ENCODE data around the gene PCMT1. TPM values are rescaled to one million over a fixed set of nuclear protein-coding genes. Genes with fewer than 3 reads are reported as not detected.

Gene PCMT1
- total RNA-seq, 2 experiments from 2014 or later, result 14.4 to 15.7 TPM

- intact Hi-C loops (cut with DNase I, micrococcal nuclease), result loop anchor here (5.0 to 10.0 kb wide), 2 partner anchors 201 to 293 kb away; partner anchors contain the start of gene RAET1G (in 2 of the 2)
- H3K36me3 Mint-ChIP-seq (ENCODE audit: low read depth), result peaks cover 31% of the 10 kb centered on the region
- peak overlapping the region; percentile 10 for H3K27ac Mint-ChIP-seq
- Histone ChIP-seq H3K36me3 (ENCODE audit: insufficient read depth, low read length) (peaks cover 15% of the 10 kb centered on the region), H3K4me1 (ENCODE audit: insufficient read depth, low read length) (peaks cover 8% of the 10 kb centered on the region), H3K27ac (ENCODE audit: low read depth in 1 of 2, low read length in 2 of 2) (no peak overlapping the region), H3K4me3 (ENCODE audit: low read length) (no peak overlapping the region), H3K9me3 (ENCODE audit: control insufficient read depth in 1 of 2, insufficient read depth in 1 of 2, low read length in 2 of 2) (no peaks in the 10 kb centered on the region), H3K27me3 (ENCODE audit: control insufficient read depth in 1 of 2, insufficient read depth in 2 of 2, low read length in 2 of 2) (no peaks in the 10 kb centered on the region)
- peak; percentile 78 for TF ChIP-seq CTCF (IDR thresholded peaks at IDR 0.05)
- ChIA-PET CTCF (interaction anchor here (1.2 kb wide), 1 partner anchor 23 kb away, joined by 5 read pairs; the partner anchor contains the start of gene NUP43), POLR2A (interaction anchor here (1.4 kb wide), 1 partner anchor 26 kb away, joined by 3 read pairs; the partner anchor contains the start of gene PCMT1)
- H3K4me3 Mint-ChIP-seq, result no peak overlapping the region
- peaks cover 25% of the 10 kb centered on the region for H3K4me1 Mint-ChIP-seq (ENCODE audit: low read depth)
- ATAC-seq (ENCODE audit: poor library complexity), result peak; percentile 92
- DNase-seq, result peak in 11 of 14 experiments; percentile 16 to 78 (median 38)
- no peaks in the 10 kb centered on the region for H3K9me3 Mint-ChIP-seq
- no peaks in the 10 kb centered on the region for H3K27me3 Mint-ChIP-seq
Observed at GRCh38 chr6:149723771-149724417, 25.6 kb upstream of the PCMT1 start.

DNA sequence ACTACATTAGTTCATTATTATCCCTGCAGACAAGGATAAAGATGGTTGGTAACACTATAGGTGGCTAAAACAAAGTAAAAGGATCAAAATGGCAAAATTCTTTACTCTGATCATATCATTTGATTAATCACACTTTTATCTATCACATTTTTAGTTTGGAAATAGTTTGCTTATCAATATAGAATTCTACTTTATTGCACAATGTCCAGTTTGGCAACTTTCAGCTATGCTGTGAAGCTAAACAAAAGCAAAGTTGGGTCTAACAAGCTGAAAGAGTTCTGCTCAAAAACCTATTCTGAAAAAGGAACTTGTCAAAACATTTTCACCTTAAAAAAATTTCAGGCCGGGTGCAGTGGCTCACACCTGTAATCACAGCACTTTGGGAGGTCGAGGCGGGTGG is 23.8 kb upstream of the PCMT1 start:
- Mint-ChIP-seq H3K27me3 (no peaks in the 10 kb centered on the region), H3K4me1 (ENCODE audit: low read depth) (peaks cover 19% of the 10 kb centered on the region), H3K4me3 (no peak overlapping the region), H3K36me3 (ENCODE audit: low read depth) (peaks cover 50% of the 10 kb centered on the region), H3K9me3 (no peaks in the 10 kb centered on the region), H3K27ac (no peak overlapping the region)
- ATAC-seq (ENCODE audit: poor library complexity) (no peak), DNase-seq (no peak)
- Histone ChIP-seq H3K36me3 (ENCODE audit: insufficient read depth, low read length) (peaks cover 32% of the 10 kb centered on the region), H3K4me1 (ENCODE audit: insufficient read depth, low read length) (peaks cover 10% of the 10 kb centered on the region), H3K27ac (ENCODE audit: low read depth in 1 of 2, low read length in 2 of 2) (no peak overlapping the region), H3K4me3 (ENCODE audit: low read length) (no peak overlapping the region), H3K9me3 (ENCODE audit: control insufficient read depth in 1 of 2, insufficient read depth in 1 of 2, low read length in 2 of 2) (no peaks in the 10 kb centered on the region), H3K27me3 (ENCODE audit: control insufficient read depth in 1 of 2, insufficient read depth in 2 of 2, low read length in 2 of 2) (no peaks in the 10 kb centered on the region)
- intact Hi-C loops (cut with DNase I, micrococcal nuclease), result loop anchor here (10.0 kb wide), 1 partner anchor 199 kb away; the partner anchor contains the start of gene RAET1G (in 2 of the 2)
- TF ChIP-seq CTCF (IDR thresholded peaks at IDR 0.05), result no peak
- POLR2A ChIA-PET, result interaction anchor here (1.6 kb wide), 1 partner anchor 8 kb away, joined by 6 read pairs; the partner anchor contains the start of gene LATS1
- CTCF ChIA-PET, result no interaction called here

DNA sequence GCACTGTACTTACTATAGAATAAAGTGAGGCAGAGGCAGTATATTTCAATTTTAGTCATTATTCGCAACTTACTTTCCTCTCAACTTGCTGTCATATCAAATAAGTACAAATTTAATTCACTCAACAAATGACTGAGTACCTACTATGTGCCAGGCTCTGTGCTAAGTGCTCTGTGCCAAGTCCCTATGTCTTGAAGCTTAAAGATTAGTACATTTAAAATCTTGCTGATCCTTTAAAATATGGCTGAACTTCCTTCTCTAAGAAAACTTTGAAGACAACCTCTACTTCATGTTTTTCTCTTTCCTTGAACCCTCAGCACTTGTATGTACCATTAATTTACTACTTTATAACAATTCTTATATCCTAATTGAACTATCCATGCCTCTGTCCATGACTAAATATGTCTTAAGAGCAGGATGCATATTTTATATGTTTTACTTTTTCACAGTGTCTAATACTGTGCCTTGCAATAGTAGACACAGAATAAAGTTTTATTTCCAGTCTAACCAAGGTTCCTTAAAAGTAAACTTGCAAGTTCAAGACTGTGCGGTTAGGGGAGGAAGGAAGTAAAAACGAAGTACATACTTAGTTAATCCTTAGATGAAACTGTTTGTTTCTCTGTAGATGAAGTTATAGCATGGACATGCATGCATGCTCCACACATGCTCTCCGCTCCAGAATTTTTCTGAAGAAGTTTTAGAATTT is 21.6 kb upstream of the PCMT1 start:
- ChIA-PET CTCF (no interaction called here), POLR2A (interaction anchor here (0.7 to 1.2 kb wide), 2 partner anchors 10 to 67 kb away, joined by 3 to 9 read pairs; partner anchors contain the start of gene LATS1)
- no peak for TF ChIP-seq CTCF (IDR thresholded peaks at IDR 0.05)
- Histone ChIP-seq H3K27me3 (ENCODE audit: control insufficient read depth in 1 of 2, insufficient read depth in 2 of 2, low read length in 2 of 2) (no peaks in the 10 kb centered on the region), H3K36me3 (ENCODE audit: insufficient read depth, low read length) (peaks cover 43% of the 10 kb centered on the region), H3K4me3 (ENCODE audit: low read length) (no peak overlapping the region), H3K4me1 (ENCODE audit: insufficient read depth, low read length) (peaks cover 10% of the 10 kb centered on the region), H3K27ac (ENCODE audit: low read depth in 1 of 2, low read length in 2 of 2) (no peak overlapping the region), H3K9me3 (ENCODE audit: control insufficient read depth in 1 of 2, insufficient read depth in 1 of 2, low read length in 2 of 2) (no peaks in the 10 kb centered on the region)
- Mint-ChIP-seq H3K27ac (peak overlapping the region; percentile 77), H3K9me3 (no peaks in the 10 kb centered on the region), H3K4me1 (ENCODE audit: low read depth) (peaks cover 19% of the 10 kb centered on the region), H3K4me3 (peak overlapping the region; percentile 61), H3K36me3 (ENCODE audit: low read depth) (peaks cover 67% of the 10 kb centered on the region), H3K27me3 (no peaks in the 10 kb centered on the region)
- intact Hi-C loops (cut with DNase I, micrococcal nuclease), result loop anchor here (2.0 to 10.0 kb wide), 2 partner anchors 17 to 197 kb away; partner anchors contain the start of gene RAET1G (in 2 of the 2)
- ATAC-seq (ENCODE audit: poor library complexity) (peak; percentile 52), DNase-seq (peak in 1 of 14 experiments; percentile 23)
